GM12872 (cell line): ENCODE results near the gene OR52H1.

Source experiments
- CTCF ChIP-seq: IDR thresholded peaks from 3 replicates; pipeline ENCODE4 v1.5.1; 2011; ENCODE audit warnings: low read depth, mild to moderate bottlenecking, low read length, moderate library complexity; ENCODE audit not compliant: insufficient read depth

The OR52H1 gene

GRCh38 chr11:5548440-5548839, at the start of gene OR52H1:
Gene OR52H1 (minus strand): TSS chr11:5548540. CDS start chr11:5545505, 3,035 bp downstream.
- no peak for TF ChIP-seq CTCF

GRCh38 chr11:5597953-5598352, 49.6 kb upstream of the OR52H1 start:
- no peak for TF ChIP-seq CTCF

- no peak for TF ChIP-seq CTCF
Observed at GRCh38 chr11:5596607-5597201, 48.4 kb upstream of the OR52H1 start, which contains the start of gene TRIM6. Gene TRIM6 (plus strand): TSS chr11:5596637. CDS start chr11:5596898, 261 bp downstream.

GRCh38 chr11:5593146-5593545, 44.8 kb upstream of the OR52H1 start:
- TF ChIP-seq CTCF, result no peak

GRCh38 chr11:5592615-5593014, 44.3 kb upstream of the OR52H1 start:
- no peak for TF ChIP-seq CTCF

- TF ChIP-seq CTCF, result no peak
Observed at GRCh38 chr11:5591613-5592012, 43.3 kb upstream of the OR52H1 start.

GRCh38 chr11:5581014-5581413, 32.7 kb upstream of the OR52H1 start:
- no peak for TF ChIP-seq CTCF
